ENCODE data around the gene TPP1. TPM values are rescaled to one million over a fixed set of nuclear protein-coding genes. Genes with fewer than 3 reads are reported as not detected.

TPP1 gene
- total RNA-seq, 2 experiments from 2014 or later, result 90.1 to 105 TPM

GRCh38 chr11:6622261-6623171 is 3.3 kb upstream of the TPP1 start:
- peaks cover 12% of the 10 kb centered on the region for H3K4me1 Mint-ChIP-seq
- H3K9me3 Mint-ChIP-seq, result no peaks in the 10 kb centered on the region
- ChIA-PET POLR2A (no interaction called here), CTCF (interaction anchor here (0.8 to 3.3 kb wide), 5 partner anchors 9 to 73 kb away, joined by 3 to 11 read pairs (median 5); partner anchors contain the start of gene TAF10)
- no peak overlapping the region for H3K27ac Mint-ChIP-seq
- no peak for DNase-seq
- no peaks in the 10 kb centered on the region for H3K27me3 Mint-ChIP-seq
- no peaks in the 10 kb centered on the region for H3K36me3 Mint-ChIP-seq (ENCODE audit: low read depth)
- no peak overlapping the region for H3K4me3 Mint-ChIP-seq

- H3K4me3 Mint-ChIP-seq, result no peak overlapping the region
- no peaks in the 10 kb centered on the region for H3K27me3 Mint-ChIP-seq
- CTCF ChIA-PET, result interaction anchor here (0.8 to 3.3 kb wide), 7 partner anchors 9 to 124 kb away, joined by 3 to 11 read pairs (median 4); partner anchors contain the start of gene TAF10
Observed at GRCh38 chr11:6621711-6622211, 2.5 kb upstream of the TPP1 start.

GRCh38 chr11:6620636-6621035 is 1.4 kb upstream of the TPP1 start:
- H3K27ac Mint-ChIP-seq, result no peak overlapping the region
- no peaks in the 10 kb centered on the region for H3K27me3 Mint-ChIP-seq
- CTCF ChIA-PET, result interaction anchor here (1.1 to 3.3 kb wide), 6 partner anchors 8 to 134 kb away, joined by 3 to 11 read pairs (median 5); partner anchors contain the start of gene TAF10
- no peak for DNase-seq
- H3K9me3 Mint-ChIP-seq, result no peaks in the 10 kb centered on the region
- H3K4me3 Mint-ChIP-seq, result no peak overlapping the region
- peaks cover 7% of the 10 kb centered on the region for H3K36me3 Mint-ChIP-seq (ENCODE audit: low read depth)
- peaks cover 6% of the 10 kb centered on the region for H3K4me1 Mint-ChIP-seq
- POLR2A ChIA-PET, result no interaction called here

More at GRCh38 chr11:6621711-6622211, 2.5 kb upstream of the TPP1 start:
- H3K36me3 Mint-ChIP-seq (ENCODE audit: low read depth), result no peaks in the 10 kb centered on the region
- POLR2A ChIA-PET, result no interaction called here
- H3K9me3 Mint-ChIP-seq, result no peaks in the 10 kb centered on the region
- peaks cover 7% of the 10 kb centered on the region for H3K4me1 Mint-ChIP-seq
- H3K27ac Mint-ChIP-seq, result no peak overlapping the region
- no peak for DNase-seq

GRCh38 chr11:6618117-6619003 is 862 bp downstream of the TPP1 start:
- Mint-ChIP-seq H3K27ac (no peak overlapping the region), H3K4me1 (peaks cover 7% of the 10 kb centered on the region), H3K27me3 (no peaks in the 10 kb centered on the region), H3K4me3 (no peak overlapping the region), H3K36me3 (ENCODE audit: low read depth) (peaks cover 16% of the 10 kb centered on the region), H3K9me3 (no peaks in the 10 kb centered on the region)
- CTCF ChIA-PET, result interaction anchor here (0.9 to 2.4 kb wide), 17 partner anchors 9 to 92 kb away, joined by 3 to 12 read pairs (median 4); partner anchors contain the start of gene MRPL17
- POLR2A ChIA-PET, result interaction anchor here (0.6 to 1.0 kb wide), 3 partner anchors 9 to 143 kb away, joined by 3 read pairs; no protein-coding TSS in a partner anchor
- DNase-seq, result peak; percentile 57

GRCh38 chr11:6617315-6617781 is 1.9 kb downstream of the TPP1 start:
- Mint-ChIP-seq H3K9me3 (no peaks in the 10 kb centered on the region), H3K27ac (no peak overlapping the region), H3K4me1 (peaks cover 7% of the 10 kb centered on the region), H3K4me3 (no peak overlapping the region), H3K36me3 (ENCODE audit: low read depth) (peaks cover 16% of the 10 kb centered on the region), H3K27me3 (no peaks in the 10 kb centered on the region)
- no peak for DNase-seq
- CTCF ChIA-PET, result interaction anchor here (0.6 to 1.6 kb wide), 6 partner anchors 10 to 54 kb away, joined by 3 to 8 read pairs (median 4); no protein-coding TSS in a partner anchor
- POLR2A ChIA-PET, result interaction anchor here (1.0 kb wide), 1 partner anchor 10 kb away, joined by 3 read pairs; no protein-coding TSS in a partner anchor

GRCh38 chr11:6616596-6617250 is 2.5 kb downstream of the TPP1 start:
- ChIA-PET POLR2A (interaction anchor here (1.2 kb wide), 1 partner anchor 10 kb away, joined by 3 read pairs; no protein-coding TSS in a partner anchor), CTCF (interaction anchor here (0.6 to 1.6 kb wide), 6 partner anchors 10 to 55 kb away, joined by 3 to 8 read pairs (median 4); no protein-coding TSS in a partner anchor)
- Mint-ChIP-seq H3K4me3 (no peak overlapping the region), H3K9me3 (no peaks in the 10 kb centered on the region), H3K27me3 (no peaks in the 10 kb centered on the region), H3K36me3 (ENCODE audit: low read depth) (peaks cover 16% of the 10 kb centered on the region), H3K4me1 (peaks cover 7% of the 10 kb centered on the region), H3K27ac (no peak overlapping the region)
- no peak for DNase-seq

GRCh38 chr11:6615882-6616585 is 3.2 kb downstream of the TPP1 start:
- Mint-ChIP-seq H3K27me3 (no peaks in the 10 kb centered on the region), H3K9me3 (no peaks in the 10 kb centered on the region), H3K27ac (peak overlapping the region; percentile 39), H3K36me3 (ENCODE audit: low read depth) (peaks cover 23% of the 10 kb centered on the region), H3K4me3 (no peak overlapping the region), H3K4me1 (peaks cover 12% of the 10 kb centered on the region)
- DNase-seq, result no peak
- POLR2A ChIA-PET, result interaction anchor here (1.2 kb wide), 1 partner anchor 11 kb away, joined by 3 read pairs; no protein-coding TSS in a partner anchor
- CTCF ChIA-PET, result interaction anchor here (1.1 to 1.5 kb wide), 3 partner anchors 12 to 67 kb away, joined by 3 to 4 read pairs (median 3); partner anchors contain the start of gene MRPL17

GRCh38 chr11:6615046-6615445 is 4.2 kb downstream of the TPP1 start:
- CTCF ChIA-PET, result interaction anchor here (1.1 to 1.5 kb wide), 3 partner anchors 11 to 68 kb away, joined by 3 to 4 read pairs (median 3); partner anchors contain the start of gene MRPL17

GRCh38 chr11:6614446-6614845 is 4.8 kb downstream of the TPP1 start:
- Mint-ChIP-seq H3K36me3 (ENCODE audit: low read depth) (peaks cover 39% of the 10 kb centered on the region), H3K4me1 (peaks cover 27% of the 10 kb centered on the region), H3K9me3 (no peaks in the 10 kb centered on the region), H3K4me3 (no peak overlapping the region), H3K27ac (no peak overlapping the region), H3K27me3 (no peaks in the 10 kb centered on the region)
- ChIA-PET CTCF (interaction anchor here (3.8 kb wide), 1 partner anchor 69 kb away, joined by 14 read pairs; the partner anchor contains the start of gene MRPL17), POLR2A (no interaction called here)
- no peak for DNase-seq

More at GRCh38 chr11:6615046-6615445, 4.2 kb downstream of the TPP1 start:
- POLR2A ChIA-PET, result no interaction called here
- Mint-ChIP-seq H3K36me3 (ENCODE audit: low read depth) (peaks cover 33% of the 10 kb centered on the region), H3K4me1 (peaks cover 21% of the 10 kb centered on the region), H3K9me3 (no peaks in the 10 kb centered on the region), H3K4me3 (no peak overlapping the region), H3K27ac (no peak overlapping the region), H3K27me3 (no peaks in the 10 kb centered on the region)
- no peak for DNase-seq

GRCh38 chr11:6613496-6613895 is 5.7 kb downstream of the TPP1 start:
- H3K4me1 Mint-ChIP-seq, result peaks cover 33% of the 10 kb centered on the region
- no peaks in the 10 kb centered on the region for H3K27me3 Mint-ChIP-seq
- H3K9me3 Mint-ChIP-seq, result no peaks in the 10 kb centered on the region
- ChIA-PET POLR2A (no interaction called here), CTCF (interaction anchor here (1.3 to 3.8 kb wide), 6 partner anchors 9 to 82 kb away, joined by 4 to 14 read pairs (median 6); partner anchors contain the start of genes ILK and MRPL17)
- DNase-seq, result no peak
- H3K27ac Mint-ChIP-seq, result no peak overlapping the region
- peaks cover 47% of the 10 kb centered on the region for H3K36me3 Mint-ChIP-seq (ENCODE audit: low read depth)
- no peak overlapping the region for H3K4me3 Mint-ChIP-seq

Data from activated CD4-positive, alpha-beta T cell treated with anti-CD3 and anti-CD28 coated beads, Interleukin-2, amount 10 ng/mL, durations not matched to agents 7 days and 5 days (primary cell).